ENCODE data around the gene ITGA5.
A peak's percentile ranks its signal among the peaks of the same experiment; 100 is the strongest.

The ITGA5 gene

DNA sequence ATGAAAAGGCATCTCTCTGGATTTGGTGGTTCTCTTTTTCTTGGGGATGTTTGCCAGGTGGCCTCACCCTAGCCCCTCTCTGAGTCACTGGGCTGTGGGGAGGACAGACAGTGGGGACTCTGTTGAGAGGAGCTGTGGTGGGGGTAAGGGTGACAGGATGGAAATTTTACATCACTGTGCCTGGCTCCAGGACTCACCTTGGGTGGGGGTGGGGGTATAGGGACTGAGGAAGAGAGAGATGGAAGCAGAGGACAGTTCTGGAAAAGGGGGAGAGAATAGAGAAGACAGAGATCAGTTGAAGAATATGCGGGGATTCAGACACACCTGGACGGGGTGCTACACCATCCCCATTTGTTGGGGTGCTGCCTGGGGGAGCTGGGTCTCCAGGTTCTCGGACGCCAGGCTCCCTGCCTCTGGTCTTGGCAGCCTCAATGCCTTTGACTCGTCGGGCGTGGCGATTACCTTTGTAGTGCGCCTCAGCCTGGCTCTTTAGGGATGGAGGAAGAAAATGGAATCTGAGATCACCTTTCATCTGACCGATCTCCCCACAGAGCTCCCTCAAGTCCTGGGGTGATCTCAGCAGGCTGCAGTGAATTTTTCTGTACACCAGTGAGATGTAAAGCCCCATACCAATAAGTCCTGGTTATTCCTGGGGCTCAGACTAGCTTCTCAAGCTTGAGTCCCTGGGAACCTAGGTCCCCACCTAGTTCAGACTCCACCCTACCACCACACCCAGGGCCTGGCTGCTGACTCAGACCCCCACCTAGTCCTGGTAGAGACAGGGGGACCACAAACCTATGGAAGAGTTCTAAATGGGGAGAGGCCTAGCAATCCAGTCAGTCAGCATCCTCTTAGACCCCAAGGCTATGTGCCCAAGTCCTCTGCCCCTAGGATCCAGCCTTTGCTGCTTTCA is 45.2 kb downstream of the ITGA5 start:
- no peak for DNase-seq (ENCODE audit: extremely low read depth in 1 of 2, low read depth in 1 of 2)

DNA sequence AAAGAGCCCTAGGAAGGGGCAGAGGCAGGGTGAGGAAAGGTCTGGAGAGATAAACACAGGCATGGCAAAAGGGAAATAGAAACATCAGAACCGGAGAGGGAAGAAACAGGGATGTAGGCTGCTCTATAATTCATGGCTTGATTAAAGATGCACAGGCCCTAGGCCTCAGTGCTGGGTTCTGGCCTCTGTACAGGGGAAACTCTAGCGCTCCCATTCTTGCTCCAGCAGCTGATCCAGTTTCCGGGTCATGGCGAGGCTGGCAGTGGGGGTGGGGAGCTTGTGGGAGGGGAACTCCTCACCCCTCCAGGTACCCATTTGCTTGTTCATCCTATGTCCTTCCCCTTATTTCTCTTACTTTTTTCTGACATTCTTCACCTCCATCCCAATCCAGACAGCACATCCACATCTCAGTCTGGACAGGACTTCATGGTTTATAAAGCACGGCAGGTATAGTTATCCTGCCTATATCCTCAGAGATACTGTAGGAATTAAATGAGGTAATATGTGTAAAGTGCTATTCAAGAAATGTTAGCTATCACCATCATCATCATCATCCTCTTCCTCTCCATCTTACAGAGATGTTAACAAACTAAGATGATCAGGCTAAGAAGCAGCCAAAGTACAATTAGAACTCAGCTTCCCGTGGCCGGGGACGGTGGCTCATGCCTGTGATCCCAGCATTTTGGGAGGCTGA is 46.8 kb downstream of the ITGA5 start:
- DNase-seq (ENCODE audit: extremely low read depth in 1 of 2, low read depth in 1 of 2) = no peak

DNA sequence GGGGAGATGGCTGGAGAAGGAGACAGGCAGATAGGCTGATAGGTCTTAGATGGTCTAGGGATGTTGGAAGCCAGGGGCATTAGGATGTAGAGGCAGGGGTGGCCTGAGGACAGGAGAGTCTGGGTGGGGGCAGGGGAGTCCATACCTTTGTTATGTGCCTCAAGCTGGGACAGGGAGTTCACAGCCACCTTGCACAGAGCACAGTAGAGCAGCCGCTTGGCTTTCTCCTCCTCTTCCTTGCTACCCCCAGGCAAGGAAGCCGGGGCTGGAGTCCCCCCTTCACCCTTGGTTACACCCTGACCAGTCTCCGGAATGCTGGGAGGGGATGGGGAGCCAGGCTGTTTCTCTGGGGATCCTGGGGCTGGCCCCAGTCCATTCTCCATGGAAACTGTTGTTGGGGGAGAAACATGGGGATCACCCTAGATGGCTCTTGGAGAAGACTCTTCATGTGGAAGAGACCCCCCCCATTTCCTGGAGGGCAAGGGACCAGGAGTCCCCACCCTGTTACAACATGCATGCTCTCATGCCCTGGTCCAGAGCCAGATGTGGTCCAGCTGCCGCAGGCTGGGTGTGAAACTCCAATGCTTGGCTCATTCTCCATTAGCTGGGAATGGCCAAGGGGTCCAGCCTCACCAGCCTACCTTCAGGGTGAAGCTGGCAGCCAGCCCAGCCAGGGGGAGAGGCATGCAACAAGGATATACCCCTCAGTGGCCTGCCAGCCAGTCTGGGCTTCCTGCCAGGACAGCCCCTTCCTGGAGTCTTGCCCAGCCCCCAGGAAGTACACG is 47.5 kb downstream of the ITGA5 start:
- DNase-seq (ENCODE audit: extremely low read depth in 1 of 2, low read depth in 1 of 2) = no peak

DNA sequence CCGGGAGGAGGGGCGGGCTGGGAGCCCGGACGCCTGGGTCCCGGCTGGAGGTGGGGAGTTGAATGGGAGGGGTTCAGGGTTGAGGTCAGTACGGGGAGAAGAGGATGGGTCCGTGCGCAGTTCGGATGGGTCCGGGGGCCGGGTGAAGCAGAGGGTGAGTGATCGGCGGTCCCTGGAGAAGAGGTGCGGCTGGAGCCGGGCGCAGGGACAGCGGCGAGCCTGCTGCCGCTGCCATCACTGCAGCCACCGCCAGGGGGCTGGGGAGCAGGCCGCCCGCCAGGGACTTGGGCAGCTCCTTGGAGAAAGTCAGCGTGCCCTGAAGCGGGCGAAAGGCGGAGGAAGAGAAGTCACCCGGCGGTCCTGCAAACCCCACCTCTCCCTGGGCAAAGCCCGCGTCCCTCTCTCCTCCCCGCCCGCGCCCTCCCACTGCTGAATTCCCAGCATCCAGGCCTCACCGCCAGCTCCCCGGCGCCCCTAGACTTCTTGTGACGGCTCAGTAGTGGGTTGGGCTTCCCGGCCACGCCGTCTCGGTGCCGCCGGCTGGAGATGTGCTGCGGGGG is 48.8 kb downstream of the ITGA5 start:
- DNase-seq (ENCODE audit: extremely low read depth in 1 of 2, low read depth in 1 of 2) = no peak

DNA sequence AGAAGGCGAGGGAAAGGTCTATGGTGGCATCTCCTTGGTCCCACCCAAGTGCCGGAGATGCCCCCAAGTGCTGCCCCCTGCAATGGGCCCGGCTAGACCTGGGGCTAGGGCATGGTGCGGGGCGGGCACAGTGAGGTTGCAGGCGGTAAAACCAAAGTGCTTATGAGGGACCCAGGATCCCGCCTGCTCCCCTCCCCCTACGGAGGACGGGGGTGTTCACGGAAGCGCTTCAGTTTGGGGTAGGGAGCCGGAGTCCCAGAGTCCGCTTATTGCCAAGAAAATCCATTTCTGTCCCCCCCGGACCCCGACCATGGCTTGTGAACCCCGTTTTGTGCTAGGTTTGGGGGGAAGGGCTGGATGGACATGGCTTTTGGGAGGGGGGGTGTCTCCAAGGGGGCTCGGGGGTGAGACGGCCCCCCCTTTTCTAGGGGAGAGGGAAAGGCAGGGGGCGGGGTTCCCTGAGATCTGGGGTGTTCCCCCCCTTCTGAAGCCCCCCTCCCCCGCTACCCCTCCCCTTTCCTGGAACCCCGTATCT is 49.4 kb downstream of the ITGA5 start:
- no peak for DNase-seq (ENCODE audit: extremely low read depth in 1 of 2, low read depth in 1 of 2)

DNA sequence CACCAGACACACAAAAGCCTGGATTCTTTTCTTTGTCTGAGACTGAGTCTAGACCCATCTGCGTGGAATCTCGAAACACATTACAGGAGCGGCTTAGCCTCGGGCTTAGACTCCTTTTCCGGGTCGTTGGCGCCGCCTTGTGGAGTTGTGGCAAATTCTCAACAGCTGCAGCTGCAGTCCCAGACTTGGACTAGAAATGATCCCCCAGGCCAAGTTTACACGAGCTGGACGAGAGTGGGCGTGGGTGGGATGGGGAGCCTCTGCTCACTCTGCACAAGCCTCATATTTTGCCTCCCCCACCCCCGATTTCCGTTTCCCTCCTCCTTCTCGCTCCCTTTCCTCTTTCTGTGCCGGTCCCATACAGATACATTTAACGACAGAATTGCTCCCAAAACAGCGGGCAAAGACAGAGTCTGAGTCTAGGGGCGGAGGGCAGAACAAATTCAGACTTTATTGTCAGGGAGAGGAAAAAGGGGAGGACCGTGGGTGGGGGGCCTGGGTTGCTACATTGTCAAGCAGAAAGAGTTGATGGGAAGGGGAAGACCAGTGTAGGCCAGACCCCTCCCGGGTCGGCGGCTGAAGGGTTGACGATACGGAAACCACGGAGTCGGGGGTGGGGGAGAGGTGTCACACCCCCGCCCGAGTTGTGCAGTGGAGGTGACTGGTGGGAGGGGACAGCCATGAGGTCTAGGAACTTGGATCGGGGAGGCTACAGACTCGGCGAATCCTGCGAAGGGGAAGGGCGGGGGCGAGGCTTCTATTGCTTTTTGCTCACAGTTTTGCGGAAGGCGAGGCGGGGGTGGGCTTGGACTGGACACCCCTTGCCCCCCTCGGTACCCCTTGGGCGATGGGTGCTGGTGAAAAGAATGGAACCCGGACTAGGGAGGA is 50.1 kb downstream of the ITGA5 start:
- peak; percentile 67 to 77 for DNase-seq (ENCODE audit: extremely low read depth in 1 of 2, low read depth in 1 of 2)

DNA sequence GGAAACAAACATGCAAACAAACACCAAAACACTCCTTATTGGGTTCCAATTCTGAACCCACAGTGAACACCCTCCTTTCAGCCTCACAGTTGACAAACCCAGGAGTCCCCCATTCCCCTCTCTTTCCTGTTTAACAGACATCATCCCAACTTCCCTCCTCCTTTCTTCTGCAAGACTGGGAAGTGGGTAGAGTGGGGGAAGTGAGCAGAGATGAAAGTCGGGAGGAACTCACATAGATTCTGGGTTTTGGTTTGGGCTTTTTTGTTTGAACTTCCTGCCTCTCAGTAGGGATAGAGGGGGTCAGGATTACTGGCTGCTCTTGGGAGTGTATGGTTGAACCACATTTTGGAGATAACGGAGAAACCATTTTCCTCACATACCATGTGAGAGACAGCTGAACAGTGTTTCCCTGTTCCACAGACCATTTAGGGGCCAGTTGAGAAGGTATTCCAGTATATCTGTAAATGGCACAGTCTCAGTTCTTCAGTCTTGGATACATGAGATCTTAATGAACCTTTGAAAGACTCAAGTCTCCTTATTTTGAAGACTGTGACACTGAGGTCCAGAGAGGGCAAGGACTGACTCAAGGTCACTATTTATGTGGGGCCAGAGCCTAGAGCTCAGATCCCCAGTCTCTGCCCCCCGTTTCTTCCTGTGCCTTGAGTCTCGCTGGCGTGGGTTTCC is 50.9 kb downstream of the ITGA5 start:
- DNase-seq (ENCODE audit: extremely low read depth in 1 of 2, low read depth in 1 of 2) = no peak

DNA sequence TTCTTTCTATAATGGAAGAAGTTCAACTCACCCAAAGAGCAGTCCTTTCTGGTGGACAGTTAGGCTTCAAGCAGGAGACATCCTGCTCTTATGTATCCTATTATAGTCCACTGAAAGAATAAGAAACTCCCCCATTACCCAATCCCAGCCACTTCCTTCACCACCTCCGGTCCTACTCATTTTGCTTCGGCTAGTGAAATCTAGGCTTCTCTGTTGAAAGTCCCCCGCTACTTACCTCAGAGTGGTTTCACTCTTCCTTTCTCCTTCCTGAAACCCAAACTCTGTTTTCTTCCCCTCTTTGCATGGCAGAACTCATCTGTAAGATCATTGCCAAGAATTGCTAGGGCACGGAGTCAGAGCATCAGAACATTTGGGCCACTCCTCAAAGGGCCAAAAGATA is 54.7 kb downstream of the ITGA5 start, which contains the start of gene GPR84:
TSS of gene GPR84 (minus strand) at position 74 of the 400 bp plus-strand sequence. CDS start 635 bp downstream, outside the sequence.
- DNase-seq (ENCODE audit: extremely low read depth in 1 of 2, low read depth in 1 of 2) = peak in 1 of 2 donors; percentile 45

DNA sequence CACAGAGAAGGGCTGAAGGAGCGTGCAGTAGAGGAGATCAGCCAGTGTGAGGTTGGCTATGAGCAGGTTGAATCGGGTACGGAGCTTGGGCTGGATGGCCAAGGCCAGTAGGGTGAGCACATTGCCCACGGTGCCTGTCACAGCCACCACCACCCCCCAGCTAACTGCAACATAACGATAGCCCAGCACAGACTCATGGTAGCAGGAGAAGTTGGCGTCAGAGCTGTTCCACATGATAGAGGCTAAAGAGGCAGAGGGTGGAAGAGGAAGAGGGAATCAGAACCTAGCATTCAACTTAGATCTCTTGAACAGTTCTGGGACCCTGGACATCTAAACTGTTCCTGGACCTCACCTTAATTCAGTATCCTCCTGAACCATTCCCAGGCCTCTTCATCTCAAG is 55.4 kb downstream of the ITGA5 start:
- DNase-seq (ENCODE audit: extremely low read depth in 1 of 2, low read depth in 1 of 2) = no peak

DNA sequence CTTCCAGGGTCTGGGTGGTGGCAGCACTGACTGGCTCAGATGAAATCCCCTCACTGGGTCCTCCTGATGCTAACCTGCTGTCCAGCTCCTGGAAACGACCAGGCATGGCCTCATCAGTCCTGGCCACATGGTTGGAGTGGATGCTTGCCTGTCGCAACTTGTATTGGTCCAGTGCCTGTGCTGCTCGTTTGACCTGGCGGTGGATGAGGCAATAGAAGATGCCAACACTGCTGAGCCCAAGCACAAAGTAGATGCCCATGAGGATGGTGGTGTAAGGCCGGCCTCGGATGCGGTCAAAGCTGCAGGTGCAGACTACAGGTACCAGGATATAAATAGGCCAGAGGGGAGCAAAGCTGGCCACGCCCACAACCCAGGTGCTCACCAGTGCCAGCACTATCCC is 56.0 kb downstream of the ITGA5 start:
- no peak for DNase-seq (ENCODE audit: extremely low read depth in 1 of 2, low read depth in 1 of 2)

DNA sequence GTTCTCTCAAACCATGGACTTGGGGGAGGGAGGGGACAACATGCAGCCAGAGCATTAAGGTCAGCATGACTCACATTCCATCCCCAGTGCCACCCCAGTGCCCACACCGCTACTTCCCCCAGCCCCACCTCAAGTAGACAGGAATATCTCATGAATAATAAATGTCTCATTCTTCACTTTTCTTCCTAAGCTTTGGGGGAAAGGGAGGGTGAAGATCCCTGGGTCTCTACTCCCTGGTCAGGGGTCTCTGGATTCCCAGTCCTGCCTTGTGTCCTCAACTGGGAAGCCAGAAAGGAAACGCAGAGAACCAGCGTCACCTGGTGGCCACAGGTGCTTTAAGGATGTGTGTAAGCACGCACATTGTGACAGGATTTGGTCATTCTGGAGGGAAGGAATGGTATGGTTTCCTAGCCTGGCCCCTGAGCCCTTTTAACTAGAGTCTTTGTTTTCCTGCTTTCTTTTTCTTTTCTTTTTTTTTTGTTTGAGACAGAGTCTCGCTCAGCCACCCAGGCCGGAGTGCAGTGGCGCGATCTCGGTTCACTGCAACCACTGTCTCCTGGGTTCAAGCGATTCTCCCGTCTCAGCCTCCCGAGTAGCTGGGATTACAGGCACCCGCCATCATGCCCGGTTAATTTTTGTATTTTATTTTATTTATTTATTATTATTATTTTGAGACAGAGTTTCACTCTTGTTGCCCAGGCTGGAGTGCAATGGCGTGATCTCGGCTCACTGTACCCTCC is 58.2 kb downstream of the ITGA5 start:
- DNase-seq (ENCODE audit: extremely low read depth in 1 of 2, low read depth in 1 of 2) = no peak

DNA sequence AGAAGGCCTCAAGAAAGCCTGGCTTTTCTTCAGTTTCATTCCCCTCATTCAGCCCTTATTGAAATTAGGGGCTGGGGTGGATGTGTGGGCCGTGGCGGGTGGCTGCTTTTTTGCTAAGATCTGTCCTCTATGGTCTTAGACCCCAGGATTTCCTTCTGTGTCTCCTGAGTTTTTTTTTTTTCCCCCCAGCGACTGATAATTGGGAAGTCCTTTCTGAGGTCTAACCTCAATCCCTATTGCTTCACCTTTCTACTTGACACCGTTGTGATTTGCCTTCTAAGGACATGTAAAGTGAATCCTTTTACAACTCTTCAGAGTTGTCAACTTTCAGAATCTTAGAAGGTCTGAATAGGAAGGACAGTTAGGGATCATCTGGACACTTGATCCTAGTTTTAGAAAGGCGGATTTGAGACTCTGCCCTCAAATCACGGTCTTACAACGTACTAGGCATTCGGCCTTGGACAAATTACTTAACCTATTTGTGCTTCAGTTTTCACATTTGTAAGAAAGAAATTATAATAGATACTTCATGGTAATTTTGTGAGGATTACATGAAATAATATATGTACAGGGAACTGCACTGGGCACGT is 59.2 kb downstream of the ITGA5 start:
- no peak for DNase-seq (ENCODE audit: extremely low read depth in 1 of 2, low read depth in 1 of 2)

DNA sequence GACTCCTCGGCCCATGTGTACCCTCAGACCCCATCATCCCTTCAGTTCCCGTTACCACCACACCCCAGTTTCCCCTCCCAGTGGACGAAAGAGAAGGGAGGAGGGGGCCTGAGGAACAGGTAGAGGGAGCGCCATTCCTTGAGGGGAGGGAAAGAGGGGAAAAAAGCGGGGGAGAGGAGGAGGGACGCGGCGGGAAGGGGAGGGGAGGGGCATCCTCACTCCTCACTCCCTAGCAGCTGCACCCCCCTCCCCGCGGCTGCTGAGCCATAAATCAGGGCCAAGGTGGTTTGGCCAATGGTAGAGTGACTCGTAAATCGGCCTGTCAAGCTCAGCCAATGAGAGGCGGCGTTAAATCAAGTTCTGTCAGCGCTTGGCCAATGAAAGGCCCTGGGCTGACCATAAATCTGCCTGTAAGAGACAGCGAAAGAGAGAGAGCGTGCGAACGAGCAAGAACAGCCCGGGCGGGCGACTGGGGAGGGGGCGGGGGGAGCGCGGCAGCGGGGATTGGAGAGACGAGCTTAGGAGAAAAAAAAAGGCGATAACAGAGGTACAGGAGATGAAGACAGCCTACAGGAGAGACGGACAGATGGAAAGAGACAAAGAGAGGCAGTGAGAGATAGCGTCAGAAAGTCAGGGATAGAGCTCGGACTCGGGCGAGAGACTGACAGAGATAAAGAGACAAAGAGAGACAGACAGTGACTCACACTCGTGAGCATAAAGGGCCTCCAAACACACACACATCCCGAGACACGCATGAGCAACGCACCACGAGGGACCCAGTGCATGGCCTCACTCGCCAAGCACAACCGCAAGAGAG is 59.9 kb downstream of the ITGA5 start:
- peak; percentile 74 to 93 for DNase-seq (ENCODE audit: extremely low read depth in 1 of 2, low read depth in 1 of 2)

DNA sequence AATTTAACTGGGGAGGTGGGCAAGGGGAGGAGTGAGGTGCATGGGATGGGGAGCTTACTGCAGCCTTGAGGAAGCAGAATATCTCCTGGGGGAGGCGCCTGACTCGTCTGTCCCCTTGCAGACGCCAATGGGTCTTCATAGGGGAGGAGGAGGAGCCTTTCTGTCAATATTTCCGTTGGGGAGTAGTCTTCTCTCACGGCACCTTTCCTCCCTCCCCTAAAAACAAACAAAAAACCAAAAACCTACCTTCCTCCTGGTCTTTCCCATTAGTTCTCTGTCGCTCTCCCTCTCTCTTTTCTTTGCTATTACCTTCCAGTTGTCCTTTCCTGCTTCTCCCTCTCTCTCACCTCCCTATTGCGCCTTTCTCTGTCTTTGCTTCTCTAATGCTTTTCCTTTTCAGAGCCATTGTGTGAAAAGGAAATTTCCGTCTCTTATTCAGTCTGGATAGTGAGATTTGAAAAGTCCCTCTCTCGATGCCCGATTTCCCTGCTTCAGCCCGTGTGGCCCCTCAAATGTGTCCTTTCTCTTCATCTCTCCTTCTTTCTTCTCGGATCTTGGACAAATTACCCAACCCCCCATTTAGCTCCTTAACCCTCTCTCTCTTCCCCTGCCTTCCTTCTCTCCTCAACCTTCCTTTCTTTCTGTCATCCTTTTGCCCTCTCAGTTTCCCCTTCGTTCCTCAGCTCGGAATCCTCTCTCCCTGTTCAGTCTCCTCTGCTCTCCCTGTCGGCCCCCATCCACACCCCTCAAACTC is 60.7 kb downstream of the ITGA5 start:
- DNase-seq (ENCODE audit: extremely low read depth in 1 of 2, low read depth in 1 of 2) = no peak

DNA sequence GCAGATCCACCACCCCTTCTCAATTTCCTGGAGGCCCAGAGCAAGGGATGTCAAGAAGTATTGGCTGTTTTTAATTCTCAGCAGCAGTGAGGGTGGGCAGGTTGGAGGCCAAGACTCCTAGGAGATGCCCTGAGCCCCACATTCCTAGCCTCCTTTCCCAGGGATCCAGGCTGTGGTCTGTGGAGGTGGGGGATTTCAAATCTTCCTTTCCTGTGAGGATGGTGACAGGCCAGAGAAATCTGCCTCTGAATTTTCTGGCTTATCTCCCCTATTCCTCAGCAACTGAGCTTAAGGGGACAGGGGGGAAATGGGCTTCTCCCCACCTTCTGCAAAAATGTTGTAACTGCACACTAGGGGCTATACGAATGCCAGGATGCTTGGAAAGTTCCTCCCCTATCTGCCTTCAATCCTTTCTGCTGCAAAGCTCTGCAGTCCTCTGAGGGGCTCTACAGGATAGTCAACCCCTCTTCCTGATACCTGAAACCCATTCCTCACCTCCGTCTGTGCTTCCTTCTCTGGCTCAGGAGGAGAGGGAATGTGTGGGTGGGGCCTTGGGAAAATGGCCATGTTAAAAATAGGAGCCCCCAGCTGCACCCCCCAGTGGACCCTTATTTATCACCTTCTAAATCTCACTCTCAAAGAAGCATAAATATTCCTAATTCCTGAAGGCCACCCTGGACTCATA is 61.4 kb downstream of the ITGA5 start:
- DNase-seq (ENCODE audit: extremely low read depth in 1 of 2, low read depth in 1 of 2) = no peak

DNA sequence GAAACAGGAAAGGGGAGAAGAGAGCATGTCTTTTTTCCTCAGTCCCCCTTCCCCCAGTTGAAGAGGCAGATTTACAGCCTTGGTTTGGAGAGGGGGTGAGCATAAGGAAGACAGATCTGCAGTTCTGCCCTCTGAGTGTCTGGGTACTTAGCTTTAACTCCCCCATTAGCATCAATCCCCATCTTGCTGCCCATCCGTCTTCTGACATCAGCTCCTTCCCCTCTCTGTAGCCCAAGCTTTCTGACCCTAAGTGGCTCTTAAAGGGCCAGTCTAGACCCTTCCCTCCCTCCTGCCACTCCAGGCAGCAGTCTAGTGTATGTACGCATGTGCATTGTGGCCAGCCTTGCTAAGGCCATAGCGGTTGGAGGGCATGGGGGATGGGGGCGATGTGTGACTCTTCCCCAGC is 62.1 kb downstream of the ITGA5 start:
- DNase-seq (ENCODE audit: extremely low read depth in 1 of 2, low read depth in 1 of 2) = no peak

Measured in stimulated activated CD8-positive, alpha-beta memory T cell treated with anti-CD3 and anti-CD28 coated beads, Interleukin-7, amount 100 ng/mL, for 48 hours (primary cell).